PC-9 (cell line): ENCODE results near the gene SLC8A1.

ENCODE experiments used
- CTCF ChIP-seq: fragments of 200-600 bp; sonication (generic); conservative IDR thresholded peaks from 2 replicates; pipeline ENCODE4 v1.6.1; 2017; ENCODE audit warnings: mixed run types, antibody characterized with exemption, mild to moderate bottlenecking, moderate library complexity
- EZH2 ChIP-seq: fragments of 200-600 bp; sonication (generic); IDR thresholded peaks from 2 replicates; pipeline ENCODE4 v1.8.0; 2017; ENCODE audit warnings: antibody characterized with exemption, low read depth

GRCh38 chr2:40372283-40372985 is 79.5 kb downstream of the SLC8A1 start:
- TF ChIP-seq CTCF (no peak), EZH2 (no peak)
